OCI-LY7 (cell line): Measurements from ENCODE around the gene PRPS1L1. TPM values are rescaled to one million over a fixed set of nuclear protein-coding genes. Genes with fewer than 3 reads are reported as not detected.

Source experiments
- BruUV-seq: library from RNA; stranded (reverse); fragments of 400-500 nt; replicated peaks from 2 replicates; lab custom pipeline; 2021; lab: Mats Ljungman, UMichigan
- CTCF ChIA-PET: fragments of 300-600 bp; sonication (Branson Sonifier 250); formaldehyde crosslinking; loops from one replicate; lab custom pipeline; 2022; ENCODE audit warnings: antibody characterized with exemption; ENCODE audit not compliant: unreplicated experiment; lab: Charles Lee
- POLR2A ChIA-PET: fragments of 300-600 bp; sonication (Branson Sonifier 250); formaldehyde crosslinking; loops from one replicate; lab custom pipeline; 2022; ENCODE audit warnings: antibody characterized with exemption; lab: Charles Lee
- DNase-seq: peaks from one replicate; pipeline ENCODE4 v3.0.0-alpha.2; 2015; ENCODE audit warnings: low spot score
- H2AFZ ChIP-seq: fragments of 200-600 bp; sonication (generic), shearing (Covaris generic); 2 replicates; pipeline ENCODE4 v1.6.1; 2014; ENCODE audit warnings: mild to moderate bottlenecking, antibody characterized with exemption, low read length, moderate library complexity
- H3K27ac ChIP-seq: fragments of 200-600 bp; sonication (generic); 2 replicates; pipeline ENCODE4 v1.5.1; 2014; ENCODE audit warnings: mixed run types, low read depth, mild to moderate bottlenecking, moderate library complexity, low read length, inconsistent platforms; ENCODE audit not compliant: poor library complexity, severe bottlenecking
- H3K36me3 ChIP-seq: fragments of 200-600 bp; sonication (generic); 2 replicates; pipeline ENCODE4 v1.6.1; 2014; ENCODE audit warnings: mild to moderate bottlenecking, antibody characterized with exemption, low read length, moderate library complexity, mixed read lengths; ENCODE audit not compliant: insufficient read depth
- H3K4me1 ChIP-seq: fragments of 200-600 bp; sonication (generic); 2 replicates; pipeline ENCODE4 v1.5.1; 2014; ENCODE audit warnings: mild to moderate bottlenecking, low read length; ENCODE audit not compliant: insufficient read depth, poor library complexity, severe bottlenecking
- H3K4me2 ChIP-seq: fragments of 200-600 bp; sonication (generic); 2 replicates; pipeline ENCODE4 v1.6.1; 2014; ENCODE audit warnings: mild to moderate bottlenecking, low read length
- H3K4me3 ChIP-seq: fragments of 200-600 bp; sonication (generic); 2 replicates; pipeline ENCODE4 v1.5.1; 2014; ENCODE audit warnings: mild to moderate bottlenecking, low read depth, low read length; ENCODE audit not compliant: poor library complexity, severe bottlenecking
- H3K79me2 ChIP-seq: fragments of 200-600 bp; sonication (generic); 2 replicates; pipeline ENCODE4 v1.6.1; 2016; ENCODE audit warnings: low read depth, mild to moderate bottlenecking, low read length, moderate library complexity, mixed read lengths; ENCODE audit not compliant: insufficient read depth
- H3K9me2 ChIP-seq: fragments of 200-600 bp; sonication (generic); 2 replicates; pipeline ENCODE4 v1.6.1; 2016; ENCODE audit warnings: mild to moderate bottlenecking, low read length, mixed read lengths; ENCODE audit not compliant: insufficient read depth
- H3K9me3 ChIP-seq: fragments of 200-600 bp; sonication (generic); 2 replicates; pipeline ENCODE4 v1.6.1; 2014; ENCODE audit warnings: mild to moderate bottlenecking, mixed run types, low read length, mixed read lengths
- H4K20me1 ChIP-seq: fragments of 200-600 bp; sonication (generic); 2 replicates; pipeline ENCODE4 v1.6.1; 2014; ENCODE audit warnings: mild to moderate bottlenecking, antibody characterized with exemption, low read length, moderate library complexity, mixed read lengths; ENCODE audit not compliant: insufficient read depth
- CTCF ChIP-seq: fragments of 200-600 bp; sonication (generic); conservative IDR thresholded peaks from 2 replicates; pipeline ENCODE4 v1.5.1; 2014; ENCODE audit warnings: mild to moderate bottlenecking, antibody characterized with exemption, low read length, moderate library complexity, mixed read lengths
- EZH2phosphoT487 ChIP-seq: fragments of 200-600 bp; sonication (generic); IDR thresholded peaks from 2 replicates; pipeline ENCODE4 v1.6.1; 2018; ENCODE audit warnings: low read depth, borderline replicate concordance, mild to moderate bottlenecking, mixed run types, antibody characterized with exemption, low read length, moderate library complexity, mixed read lengths
- intact Hi-C: fragments of 100-400 bp; cut with micrococcal nuclease; formaldehyde crosslinking; loops from one replicate; pipeline ENCODE4 v1.10.0; 2022; ENCODE audit not compliant: unreplicated experiment
- total RNA-seq, 2 experiments: library from RNA; depleted of rRNA in 1 of 2; stranded (reverse); fragments of >200 nt in 1 of 2; shearing (Covaris generic) in 1 of 2; gene quantifications; 2 replicates each; pipeline ENCODE4 v1.2.3, GENCODE V29; 2014 to 2022

Gene PRPS1L1
- total RNA-seq, 2 experiments from 2014 or later: not detected

- no TSS peak for BruUV-seq
- intact Hi-C loops: no loop called here
Observed at GRCh38 chr7:18036783-18037182, 9.1 kb upstream of the PRPS1L1 start.

GRCh38 chr7:18030758-18031157 is 3.1 kb upstream of the PRPS1L1 start:
- Histone ChIP-seq H3K4me3 (no peak overlapping the region), H3K79me2 (no peaks in the 10 kb centered on the region), H3K9me2 (no peaks in the 10 kb centered on the region), H3K4me2 (no peak overlapping the region), H4K20me1 (no peaks in the 10 kb centered on the region), H3K9me3 (no peaks in the 10 kb centered on the region), H3K27ac (no peak overlapping the region), H3K36me3 (no peaks in the 10 kb centered on the region), H3K4me1 (no peaks in the 10 kb centered on the region), H2AFZ (no peak overlapping the region)
- CTCF ChIA-PET: no interaction called here
- intact Hi-C loops: no loop called here
- BruUV-seq: no TSS peak
- TF ChIP-seq CTCF (no peak), EZH2phosphoT487 (no peak)
- POLR2A ChIA-PET: no interaction called here
- no peak for DNase-seq

More at GRCh38 chr7:18036783-18037182, 9.1 kb upstream of the PRPS1L1 start:
- TF ChIP-seq CTCF (no peak), EZH2phosphoT487 (no peak)
- Histone ChIP-seq H4K20me1 (no peaks in the 10 kb centered on the region), H2AFZ (no peak overlapping the region), H3K4me2 (no peak overlapping the region), H3K9me3 (no peaks in the 10 kb centered on the region), H3K79me2 (no peaks in the 10 kb centered on the region), H3K9me2 (no peaks in the 10 kb centered on the region), H3K4me3 (no peak overlapping the region), H3K36me3 (no peaks in the 10 kb centered on the region), H3K4me1 (no peaks in the 10 kb centered on the region), H3K27ac (no peak overlapping the region)
- DNase-seq: no peak
- POLR2A ChIA-PET: no interaction called here
- CTCF ChIA-PET: no interaction called here

GRCh38 chr7:18020138-18020715 is 7.4 kb downstream of the PRPS1L1 start:
- POLR2A ChIA-PET: interaction anchor here (1.1 kb wide), 1 partner anchor 46 kb away, joined by 3 read pairs; no protein-coding TSS in a partner anchor
- CTCF ChIA-PET: no interaction called here
- intact Hi-C loops: no loop called here
- Histone ChIP-seq H3K36me3 (no peaks in the 10 kb centered on the region), H3K27ac (no peak overlapping the region), H2AFZ (no peak overlapping the region), H3K79me2 (no peaks in the 10 kb centered on the region), H3K4me3 (no peak overlapping the region), H3K9me3 (no peaks in the 10 kb centered on the region), H3K4me2 (no peak overlapping the region), H4K20me1 (no peaks in the 10 kb centered on the region), H3K4me1 (no peaks in the 10 kb centered on the region), H3K9me2 (no peaks in the 10 kb centered on the region)
- DNase-seq: no peak
- no TSS peak for BruUV-seq
- TF ChIP-seq CTCF (no peak), EZH2phosphoT487 (no peak)
